DND-41 (cell line): Measurements from ENCODE around the gene DSTN.

Experiments
- EZH2 ChIP-seq: IDR thresholded peaks from 3 replicates; pipeline ENCODE4 v1.6.1; 2012; ENCODE audit warnings: borderline replicate concordance, low read depth, mild to moderate bottlenecking, moderate library complexity, low read length, inconsistent platforms; ENCODE audit not compliant: severe bottlenecking
- TF ChIP-seq, protein P1 (sequence below): IDR thresholded peaks from 2 replicates; pipeline ENCODE4 v1.5.1; 2012; ENCODE audit warnings: borderline replicate concordance, low read length, moderate library complexity, mild to moderate bottlenecking; ENCODE audit not compliant: poor library complexity, severe bottlenecking; ENCODE audit errors: extremely low read depth

DNA sequence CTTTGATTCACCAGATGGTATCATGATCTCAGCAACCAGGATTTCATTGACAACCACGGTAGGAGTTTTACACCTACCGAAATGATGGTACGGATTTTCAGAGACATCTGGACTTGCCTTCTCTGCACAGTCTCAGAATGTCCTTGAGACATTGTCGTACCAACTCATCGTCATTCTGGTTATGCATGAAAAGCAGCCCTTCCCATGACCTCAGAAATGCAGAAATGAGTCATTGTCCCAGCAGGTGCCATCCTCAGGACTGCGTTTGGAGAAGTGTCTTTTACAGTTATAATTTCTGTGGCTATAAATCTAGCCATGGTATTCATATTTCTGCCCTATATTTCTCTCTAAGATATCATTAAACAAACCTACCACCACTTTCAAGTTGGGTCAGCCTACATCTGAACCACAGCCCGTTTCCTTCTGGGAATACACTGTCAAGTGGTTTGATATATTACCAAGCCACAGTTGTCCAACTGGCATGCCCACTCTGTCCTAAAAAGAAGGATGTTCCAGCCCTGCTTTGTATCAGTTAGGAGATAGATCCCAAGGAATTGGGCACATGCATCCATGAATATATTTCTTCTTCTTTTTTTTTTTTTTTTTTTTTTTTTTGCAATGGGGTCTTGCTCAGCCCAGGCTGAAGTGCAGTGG lies 31.2 kb upstream of the DSTN start:
- TF ChIP-seq, protein P1, sequence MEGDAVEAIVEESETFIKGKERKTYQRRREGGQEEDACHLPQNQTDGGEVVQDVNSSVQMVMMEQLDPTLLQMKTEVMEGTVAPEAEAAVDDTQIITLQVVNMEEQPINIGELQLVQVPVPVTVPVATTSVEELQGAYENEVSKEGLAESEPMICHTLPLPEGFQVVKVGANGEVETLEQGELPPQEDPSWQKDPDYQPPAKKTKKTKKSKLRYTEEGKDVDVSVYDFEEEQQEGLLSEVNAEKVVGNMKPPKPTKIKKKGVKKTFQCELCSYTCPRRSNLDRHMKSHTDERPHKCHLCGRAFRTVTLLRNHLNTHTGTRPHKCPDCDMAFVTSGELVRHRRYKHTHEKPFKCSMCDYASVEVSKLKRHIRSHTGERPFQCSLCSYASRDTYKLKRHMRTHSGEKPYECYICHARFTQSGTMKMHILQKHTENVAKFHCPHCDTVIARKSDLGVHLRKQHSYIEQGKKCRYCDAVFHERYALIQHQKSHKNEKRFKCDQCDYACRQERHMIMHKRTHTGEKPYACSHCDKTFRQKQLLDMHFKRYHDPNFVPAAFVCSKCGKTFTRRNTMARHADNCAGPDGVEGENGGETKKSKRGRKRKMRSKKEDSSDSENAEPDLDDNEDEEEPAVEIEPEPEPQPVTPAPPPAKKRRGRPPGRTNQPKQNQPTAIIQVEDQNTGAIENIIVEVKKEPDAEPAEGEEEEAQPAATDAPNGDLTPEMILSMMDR, result no peak
- TF ChIP-seq EZH2, result no peak
